Mucosa of stomach (tissue), 1 donor: ENCODE measurements around the gene F2.

Experiments
- H3K27me3 ChIP-seq: one replicate; pipeline ENCODE4 v1.7.0; 2013; ENCODE audit warnings: mild to moderate bottlenecking, low read length; ENCODE audit not compliant: control insufficient read depth, insufficient read depth
- H3K36me3 ChIP-seq: one replicate; pipeline ENCODE4 v1.7.0; 2013; ENCODE audit warnings: low read length; ENCODE audit not compliant: control insufficient read depth, insufficient read depth
- H3K4me1 ChIP-seq: one replicate; pipeline ENCODE4 v1.7.0; 2013; ENCODE audit warnings: mild to moderate bottlenecking, low read length; ENCODE audit not compliant: control insufficient read depth, insufficient read depth
- H3K4me3 ChIP-seq: one replicate; pipeline ENCODE4 v1.7.0; 2013; ENCODE audit warnings: low read length
- H3K9ac ChIP-seq: one replicate; pipeline ENCODE4 v1.7.0; 2013; ENCODE audit warnings: mild to moderate bottlenecking, low read length, moderate library complexity
- H3K9me3 ChIP-seq: one replicate; pipeline ENCODE4 v1.7.0; 2013; ENCODE audit warnings: mild to moderate bottlenecking, low read length, moderate library complexity; ENCODE audit not compliant: control insufficient read depth
- donor health status: Pancreatic carcinoma.

F2 gene

GRCh38 chr11:46724088-46724487 lies 5.1 kb downstream of the F2 start:
- peaks cover 6% of the 10 kb centered on the region for H3K4me1 ChIP-seq
- no peaks in the 10 kb centered on the region for H3K9me3 ChIP-seq
- H3K27me3 ChIP-seq: no peaks in the 10 kb centered on the region
- H3K4me3 ChIP-seq: no peak overlapping the region
- no peaks in the 10 kb centered on the region for H3K36me3 ChIP-seq
- no peak overlapping the region for H3K9ac ChIP-seq

- no peaks in the 10 kb centered on the region for H3K36me3 ChIP-seq
- H3K4me3 ChIP-seq: no peak overlapping the region
- peaks cover 5% of the 10 kb centered on the region for H3K4me1 ChIP-seq
- no peak overlapping the region for H3K9ac ChIP-seq
- no peaks in the 10 kb centered on the region for H3K9me3 ChIP-seq
- H3K27me3 ChIP-seq: no peaks in the 10 kb centered on the region
Measured at GRCh38 chr11:46725338-46726205, 6.6 kb downstream of the F2 start.

- Histone ChIP-seq H3K4me3 (no peak overlapping the region), H3K9me3 (no peaks in the 10 kb centered on the region), H3K27me3 (no peaks in the 10 kb centered on the region), H3K9ac (no peak overlapping the region), H3K4me1 (peaks cover 3% of the 10 kb centered on the region), H3K36me3 (no peaks in the 10 kb centered on the region)
Measured at GRCh38 chr11:46726206-46726862, 7.3 kb downstream of the F2 start.

GRCh38 chr11:46727952-46728658 lies 9.1 kb downstream of the F2 start:
- Histone ChIP-seq H3K9me3 (no peaks in the 10 kb centered on the region), H3K4me1 (peaks cover 3% of the 10 kb centered on the region), H3K9ac (no peak overlapping the region), H3K4me3 (no peak overlapping the region), H3K36me3 (no peaks in the 10 kb centered on the region), H3K27me3 (no peaks in the 10 kb centered on the region)

- H3K9ac ChIP-seq: no peak overlapping the region
- peaks cover 3% of the 10 kb centered on the region for H3K4me1 ChIP-seq
Measured at GRCh38 chr11:46728659-46729040, 9.6 kb downstream of the F2 start.

GRCh38 chr11:46729110-46730027 lies 10.4 kb downstream of the F2 start:
- no peaks in the 10 kb centered on the region for H3K27me3 ChIP-seq
- H3K9ac ChIP-seq: no peak overlapping the region
- no peaks in the 10 kb centered on the region for H3K36me3 ChIP-seq
- no peak overlapping the region for H3K4me3 ChIP-seq
- H3K4me1 ChIP-seq: peaks cover 3% of the 10 kb centered on the region
- no peaks in the 10 kb centered on the region for H3K9me3 ChIP-seq

More at GRCh38 chr11:46728659-46729040, 9.6 kb downstream of the F2 start:
- Histone ChIP-seq H3K4me3 (no peak overlapping the region), H3K27me3 (no peaks in the 10 kb centered on the region), H3K9me3 (no peaks in the 10 kb centered on the region), H3K36me3 (no peaks in the 10 kb centered on the region)

GRCh38 chr11:46731545-46731944 lies 12.5 kb downstream of the F2 start:
- no peaks in the 10 kb centered on the region for H3K9me3 ChIP-seq
- no peak overlapping the region for H3K9ac ChIP-seq
- H3K27me3 ChIP-seq: no peaks in the 10 kb centered on the region
- no peak overlapping the region for H3K4me3 ChIP-seq
- H3K4me1 ChIP-seq: peaks cover 3% of the 10 kb centered on the region
- no peaks in the 10 kb centered on the region for H3K36me3 ChIP-seq

- Histone ChIP-seq H3K27me3 (no peaks in the 10 kb centered on the region), H3K4me3 (no peak overlapping the region), H3K36me3 (no peaks in the 10 kb centered on the region), H3K9me3 (no peaks in the 10 kb centered on the region), H3K9ac (no peak overlapping the region), H3K4me1 (peaks cover 3% of the 10 kb centered on the region)
Measured at GRCh38 chr11:46733234-46733633, 14.2 kb downstream of the F2 start.

GRCh38 chr11:46736146-46736545 lies 17.1 kb downstream of the F2 start:
- no peaks in the 10 kb centered on the region for H3K36me3 ChIP-seq
- no peak overlapping the region for H3K4me3 ChIP-seq
- H3K9ac ChIP-seq: no peak overlapping the region
- H3K4me1 ChIP-seq: no peaks in the 10 kb centered on the region
- H3K27me3 ChIP-seq: no peaks in the 10 kb centered on the region
- H3K9me3 ChIP-seq: no peaks in the 10 kb centered on the region

- H3K9me3 ChIP-seq: no peaks in the 10 kb centered on the region
- H3K27me3 ChIP-seq: no peaks in the 10 kb centered on the region
- no peaks in the 10 kb centered on the region for H3K4me1 ChIP-seq
- H3K36me3 ChIP-seq: no peaks in the 10 kb centered on the region
- H3K4me3 ChIP-seq: no peak overlapping the region
- H3K9ac ChIP-seq: no peak overlapping the region
Measured at GRCh38 chr11:46736615-46737014, 17.6 kb downstream of the F2 start.

- Histone ChIP-seq H3K9ac (no peak overlapping the region), H3K27me3 (no peaks in the 10 kb centered on the region), H3K9me3 (no peaks in the 10 kb centered on the region), H3K36me3 (peaks cover 2% of the 10 kb centered on the region), H3K4me1 (no peaks in the 10 kb centered on the region), H3K4me3 (no peak overlapping the region)
Measured at GRCh38 chr11:46737699-46738098, 18.7 kb downstream of the F2 start.
